Spleen (tissue), 11 donors: Measurements from ENCODE around the gene DNMBP. TPM values are rescaled to one million over a fixed set of nuclear protein-coding genes. Genes with fewer than 3 reads are reported as not detected.
"Not testable (repeated sequence)": the region's sequence is repeated elsewhere in the genome, so short reads cannot be mapped to it uniquely, and the experiment has no call there.

ENCODE experiments used
- DNase-seq: peaks from one replicate; pipeline ENCODE4 v3.0.0-alpha.2; 2020
- H3K27ac ChIP-seq, 8 donors: fragments of 200-600 bp; sonication (generic) in 7 of 8; 1 replicate in 4 of 8; 2 replicates in 4 of 8; pipeline versions ENCODE4 v1.5.0 to v1.8.0; 2016 to 2021; ENCODE audit warnings: inconsistent platforms in 4 of 8, mild to moderate bottlenecking in 4 of 8, moderate library complexity in 1 of 8
- H3K27me3 ChIP-seq, 7 donors: fragments of 200-600 bp; sonication (generic) in 6 of 7; replicated peaks in 1 of 7; 1 replicate in 4 of 7; 2 replicates in 3 of 7; pipeline versions ENCODE4 v1.5.0 to v1.8.0; 2016 to 2021; ENCODE audit warnings: inconsistent platforms in 3 of 7, mild to moderate bottlenecking in 1 of 7
- H3K36me3 ChIP-seq, 6 donors: fragments of 200-600 bp; sonication (generic) in 5 of 6; 1 replicate in 4 of 6; 2 replicates in 2 of 6; pipeline versions ENCODE4 v1.5.0 to v1.8.0; 2016 to 2021; ENCODE audit warnings: inconsistent platforms in 2 of 6
- H3K4me1 ChIP-seq, 6 donors: fragments of 200-600 bp; sonication (generic) in 5 of 6; 1 replicate in 3 of 6; 2 replicates in 3 of 6; pipeline versions ENCODE4 v1.5.0 to v1.8.0; 2016 to 2021; ENCODE audit warnings: inconsistent platforms in 3 of 6
- H3K4me3 ChIP-seq, 8 donors: fragments of 200-600 bp; sonication (generic) in 7 of 8; 1 replicate in 4 of 8; 2 replicates in 4 of 8; pipeline versions ENCODE4 v1.5.0 to v1.8.0; 2016 to 2021; ENCODE audit warnings: inconsistent platforms in 4 of 8, mild to moderate bottlenecking in 4 of 8, moderate library complexity in 2 of 8
- H3K9me3 ChIP-seq, 8 donors: fragments of 200-600 bp; sonication (generic) in 7 of 8; 1 replicate in 4 of 8; 2 replicates in 4 of 8; pipeline versions ENCODE4 v1.5.0 to v1.8.0; 2016 to 2021; ENCODE audit warnings: inconsistent platforms in 4 of 8
- CTCF ChIP-seq, 11 experiments: fragments of 200-600 bp in 7 of 11; fragments of 450-650 bp in 4 of 11; sonication (generic) in 4 of 11; IDR thresholded peaks in 8 of 11; conservative IDR thresholded peaks in 3 of 11; 1 replicate in 7 of 11; 2 replicates in 4 of 11; pipeline versions ENCODE4 v1.4.0 to v1.8.0; 2016 to 2021; ENCODE audit warnings: antibody characterized with exemption in 11 of 11, inconsistent platforms in 4 of 11, mild to moderate bottlenecking in 1 of 11
- POLR2A ChIP-seq, 3 donors: fragments of 450-650 bp; IDR thresholded peaks; one replicate each; pipeline ENCODE4 v1.5.1; 2017; ENCODE audit warnings: antibody characterized with exemption in 3 of 3, mild to moderate bottlenecking in 1 of 3
- POLR2AphosphoS5 ChIP-seq, 3 donors: sonication (generic); formaldehyde crosslinking; IDR thresholded peaks; one replicate each; pipeline ENCODE4 v1.5.1; 2017; ENCODE audit warnings: antibody characterized with exemption in 3 of 3
- WGBS, 5 donors: extraction: QIAGEN DNeasy Blood & Tissue Kit in 3 of 5; methylation state at CpG; one replicate each; pipeline versions ENCODE4 v1.1.5 to v1.1.7; 2013 to 2018; 5-methylcytosine and 5-hydroxymethylcytosine counted together
- intact Hi-C: fragments of 100-400 bp; cut with DNase I; formaldehyde crosslinking; loops from one replicate; pipeline ENCODE4 v1.15.0; 2023; ENCODE audit warnings: low total_unique reads
- polyA plus RNA-seq, 3 donors: library from polyadenylated mRNA; stranded (reverse); fragments of 200-250 nt; gene quantifications; one replicate each; pipeline ENCODE4 v1.2.1, GENCODE V29; 2013
- total RNA-seq, 7 donors: library from RNA; depleted of rRNA in 3 of 7; stranded (reverse); fragments of >200 nt in 3 of 7; fragmentation: NEBNext Ultra II Directional in 4 of 7; extraction: Animal tissue kit (Norgen Biotek cat#: 25700) in 4 of 7; gene quantifications; one replicate each; pipeline versions ENCODE4 v1.1.0 to v1.2.1, GENCODE V29; 2016 to 2021
- donor health status: healthy with polysubstance abuse.
- donor health status: DM: no; HTN: no; CAD: no; lungs with moderate emphysema.
- donor health status: DM: no; HTN: no; CAD: no.
- donor health status: Bipolar disorder and iron deficiency.
- donor health status: healthy.
- donor health status: DM: no; HTN: no; CAD: no.
- donor health status: DM: yes; HTN: yes; CAD: no.

DNMBP gene
- total and polyA plus RNA-seq, 10 donors, result 4.6 to 19.5 (median 15.9) TPM

GRCh38 chr10:99870123-99870730, 139.5 kb downstream of the DNMBP start:
- TF ChIP-seq POLR2A (IDR thresholded peaks at IDR 0.05) (no peak), CTCF (IDR thresholded peaks at IDR 0.05 in 8 of 11, conservative IDR thresholded peaks at IDR 0.05 in 3 of 11) (no peak)
- peaks cover 0 to 39% (median 3%) of the 10 kb centered on the region in 7 donors for H3K27me3 ChIP-seq

GRCh38 chr10:99869581-99870122, 140.1 kb downstream of the DNMBP start:
- intact Hi-C loops, result no loop called here
- Histone ChIP-seq H3K27me3 (peaks cover 0 to 39% (median 3%) of the 10 kb centered on the region in 7 donors), H3K27ac (no peak overlapping the region), H3K9me3 (peaks cover 0 to 19% (median 11%) of the 10 kb centered on the region in 8 donors), H3K4me3 (no peak overlapping the region), H3K36me3 (peaks cover 0 to 15% (median 0%) of the 10 kb centered on the region in 6 donors), H3K4me1 (peaks cover 0 to 14% (median 3%) of the 10 kb centered on the region in 6 donors)
- no peak for DNase-seq
- TF ChIP-seq POLR2A (IDR thresholded peaks at IDR 0.05), result no peak
- TF ChIP-seq CTCF (IDR thresholded peaks at IDR 0.05 in 8 of 11, conservative IDR thresholded peaks at IDR 0.05 in 3 of 11), result no peak
- TF ChIP-seq POLR2AphosphoS5 (IDR thresholded peaks at IDR 0.05), result no peak
- 45 to 96% (median 61%) methylated on average over 4 to 9 of the region's 9 CpGs for WGBS, 5 donors

More at GRCh38 chr10:99870123-99870730, 139.5 kb downstream of the DNMBP start:
- Histone ChIP-seq H3K9me3 (peaks cover 0 to 19% (median 11%) of the 10 kb centered on the region in 8 donors), H3K36me3 (peaks cover 0 to 20% (median 0%) of the 10 kb centered on the region in 6 donors), H3K27ac (no peak overlapping the region), H3K4me1 (peaks cover 0 to 14% (median 3%) of the 10 kb centered on the region in 6 donors), H3K4me3 (no peak overlapping the region)
- WGBS, 5 donors, result 19 to 53% (median 27%) methylated on average over 8 of the region's 8 CpGs
- DNase-seq, result no peak
- intact Hi-C loops, result no loop called here

GRCh38 chr10:99867250-99867649, 142.5 kb downstream of the DNMBP start:
- DNase-seq, intact Hi-C loops, H3K27ac ChIP-seq, H3K4me3 ChIP-seq, H3K36me3 ChIP-seq: not testable (repeated sequence)
- peaks cover 0 to 38% (median 3%) of the 10 kb centered on the region in 7 donors for H3K27me3 ChIP-seq
- H3K4me1 ChIP-seq, result peaks cover 0 to 14% (median 3%) of the 10 kb centered on the region in 6 donors
- WGBS, 5 donors, result 65 to 95% (median 94%) methylated on average over 2 to 3 of the region's 3 CpGs
- peaks cover 0 to 19% (median 11%) of the 10 kb centered on the region in 8 donors for H3K9me3 ChIP-seq

GRCh38 chr10:99863535-99864240, 146.1 kb downstream of the DNMBP start:
- H3K36me3 ChIP-seq, H3K27ac ChIP-seq, H3K4me1 ChIP-seq, H3K4me3 ChIP-seq, DNase-seq, intact Hi-C loops: not testable (repeated sequence)
- Histone ChIP-seq H3K27me3 (peaks cover 0 to 11% (median 0%) of the 10 kb centered on the region in 7 donors), H3K9me3 (peaks cover 0 to 19% (median 11%) of the 10 kb centered on the region in 8 donors)
- 52 to 65% (median 59%) methylated on average over 9 of the region's 9 CpGs for WGBS, 5 donors

GRCh38 chr10:99860466-99860865, 149.3 kb downstream of the DNMBP start:
- Histone ChIP-seq H3K27ac (no peak overlapping the region), H3K36me3 (no peaks in the 10 kb centered on the region), H3K4me3 (no peak overlapping the region), H3K27me3 (no peaks in the 10 kb centered on the region), H3K4me1 (no peaks in the 10 kb centered on the region), H3K9me3 (peaks cover 0 to 1% (median 0%) of the 10 kb centered on the region in 8 donors)
- DNase-seq, result no peak
- intact Hi-C loops, result no loop called here
- no peak for TF ChIP-seq POLR2A (IDR thresholded peaks at IDR 0.05)
- TF ChIP-seq CTCF (IDR thresholded peaks at IDR 0.05 in 8 of 11, conservative IDR thresholded peaks at IDR 0.05 in 3 of 11), result no peak
- TF ChIP-seq POLR2AphosphoS5 (IDR thresholded peaks at IDR 0.05), result no peak
- 91 to 96% (median 92%) methylated on average over 8 of the region's 8 CpGs for WGBS, 5 donors
